NCI-H446 treated with DMSO at 0.1 percent for 48 hours (cell line): ENCODE data around the gene ANAPC4.

Experiments
- DNase-seq: peaks from one replicate; lab custom pipeline; 2025; lab: John Stamatoyannopoulos, UW

Gene ANAPC4

GRCh38 chr4:25378437-25378743 lies 1.3 kb downstream of the ANAPC4 start:
- DNase-seq = no peak

DNA sequence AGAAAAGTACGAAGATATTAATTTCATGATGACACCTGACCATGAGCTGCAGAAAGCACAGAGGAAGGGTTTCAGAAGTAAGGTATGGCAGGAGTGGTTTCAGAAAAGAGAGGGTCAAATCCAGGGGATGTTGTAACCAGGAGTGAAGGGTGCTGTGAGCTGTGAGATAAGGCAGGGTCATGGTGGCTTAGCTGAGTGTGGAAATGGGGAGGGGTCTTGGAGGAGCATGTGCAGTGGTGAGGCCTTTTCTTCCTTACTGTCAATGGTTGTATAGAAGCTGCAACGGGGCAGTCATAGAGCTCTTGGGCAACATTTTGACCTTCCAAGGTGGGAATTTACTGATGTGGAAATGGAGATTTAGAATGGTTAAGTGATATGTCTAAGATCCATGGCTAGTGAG lies 2.5 kb downstream of the ANAPC4 start:
- DNase-seq = no peak

DNA sequence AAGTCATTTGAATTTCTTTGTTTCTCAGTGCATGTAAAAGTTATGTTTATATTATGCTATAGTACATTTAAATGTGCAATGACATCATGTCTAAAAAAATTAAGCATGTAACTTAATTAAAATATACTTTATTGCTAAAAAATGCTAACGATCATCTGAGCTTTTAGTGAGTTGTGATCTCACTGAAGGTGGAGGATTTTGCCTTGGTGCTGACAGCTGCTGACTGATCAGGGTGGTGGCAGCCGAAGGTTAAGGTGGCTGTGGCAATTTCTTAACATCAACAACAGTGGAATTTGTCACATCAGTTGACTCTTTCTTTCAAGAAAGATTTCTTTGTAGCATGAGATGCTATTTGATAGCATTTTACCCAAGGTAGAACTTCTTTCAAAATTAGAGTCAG lies 6.6 kb downstream of the ANAPC4 start:
- DNase-seq = no peak

DNA sequence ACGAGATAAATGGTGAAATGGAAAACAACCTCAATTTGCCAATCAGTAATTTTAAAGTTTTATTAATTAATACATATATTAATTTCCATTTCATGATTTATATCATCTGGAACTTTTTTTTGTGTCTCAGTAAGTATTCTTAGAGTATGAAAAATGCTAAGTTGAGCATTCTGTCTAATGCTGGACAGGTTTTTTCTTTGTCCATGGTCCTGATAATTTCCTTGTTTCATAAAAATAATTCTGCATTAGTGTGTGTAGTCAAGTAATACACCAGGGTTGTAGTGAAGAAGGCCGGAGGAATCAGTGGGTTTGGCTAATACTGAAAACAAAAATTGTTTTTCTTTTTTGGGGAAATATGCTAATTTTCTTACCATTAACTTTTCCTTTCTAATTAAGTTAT lies 9.9 kb downstream of the ANAPC4 start:
- DNase-seq = no peak

GRCh38 chr4:25397305-25397704 lies 20.2 kb downstream of the ANAPC4 start:
- DNase-seq = no peak

DNA sequence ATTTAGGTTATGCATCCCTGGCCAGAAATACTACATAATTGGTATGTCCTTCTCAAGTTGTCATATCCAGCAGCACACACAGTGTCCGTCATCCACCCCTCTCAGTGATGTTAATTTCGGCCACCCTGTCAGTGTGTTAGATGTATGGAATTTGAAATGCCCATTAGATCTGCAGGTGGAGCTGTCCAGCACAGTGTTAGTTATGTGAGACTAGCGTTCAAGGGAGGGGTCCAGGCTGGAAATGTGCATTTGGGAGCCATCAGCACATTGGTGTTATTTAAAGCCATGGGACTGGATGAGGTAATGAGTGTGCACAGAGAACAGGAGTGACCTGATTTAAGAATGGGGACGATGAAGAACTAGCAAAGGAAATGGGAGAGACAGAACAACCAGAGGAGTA lies 22.4 kb downstream of the ANAPC4 start:
- DNase-seq = no peak

DNA sequence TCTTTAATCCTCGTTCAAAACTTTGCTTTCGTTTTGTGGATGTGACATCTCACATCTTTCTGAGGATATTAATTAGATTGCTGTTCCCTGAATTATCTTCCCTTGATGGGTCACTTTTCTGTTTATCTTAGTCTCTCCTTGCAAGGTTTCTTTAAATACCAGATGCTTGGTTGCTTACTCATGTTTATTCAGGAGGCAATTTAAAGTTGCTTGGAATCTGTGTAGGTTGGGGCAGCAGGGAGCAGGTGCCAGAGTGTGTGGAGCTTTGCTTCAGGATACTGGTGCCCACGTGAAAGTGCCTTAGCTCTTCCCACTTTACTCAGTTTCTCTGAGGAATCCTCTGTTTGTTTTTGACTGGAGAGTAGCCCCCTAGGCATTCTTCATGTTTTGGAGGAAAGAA lies 24.0 kb downstream of the ANAPC4 start:
- no peak for DNase-seq

DNA sequence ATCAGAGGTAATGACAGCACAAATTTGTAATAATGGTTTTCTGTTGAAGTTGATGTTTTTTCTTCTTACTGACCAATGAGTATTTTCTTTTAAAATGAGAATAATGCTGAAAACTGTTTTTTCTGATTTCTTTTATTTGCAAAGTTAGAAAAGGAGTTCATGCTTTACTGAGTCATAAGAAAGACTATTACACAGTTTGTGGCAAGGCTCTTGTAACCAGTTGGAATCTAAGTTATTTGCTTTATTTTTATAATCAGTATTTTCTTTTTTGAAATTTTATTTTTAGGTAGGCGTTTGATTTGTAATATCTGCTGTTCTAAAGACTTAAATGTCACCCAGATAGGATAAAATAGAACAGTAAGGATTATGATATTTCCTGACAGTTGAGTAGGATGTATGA lies 25.5 kb downstream of the ANAPC4 start:
- no peak for DNase-seq

DNA sequence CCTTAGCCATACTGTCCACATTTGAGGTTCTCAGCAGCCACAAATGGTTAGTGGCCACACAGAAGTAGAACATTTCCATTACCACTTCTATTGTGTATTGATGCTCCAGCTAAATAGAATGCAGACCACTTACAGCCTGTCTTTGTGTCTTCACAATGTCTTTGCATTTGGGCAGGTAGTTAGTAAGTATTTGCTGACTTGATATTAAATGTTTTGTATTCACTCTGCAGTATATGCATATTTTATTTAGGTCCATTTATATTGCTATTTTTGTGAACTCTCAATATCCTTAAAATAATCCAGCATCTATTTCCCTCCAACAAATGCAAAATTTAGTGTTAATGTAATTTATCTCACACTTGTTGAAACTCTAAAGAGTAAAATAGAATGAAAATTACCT lies 26.6 kb downstream of the ANAPC4 start:
- no peak for DNase-seq

DNA sequence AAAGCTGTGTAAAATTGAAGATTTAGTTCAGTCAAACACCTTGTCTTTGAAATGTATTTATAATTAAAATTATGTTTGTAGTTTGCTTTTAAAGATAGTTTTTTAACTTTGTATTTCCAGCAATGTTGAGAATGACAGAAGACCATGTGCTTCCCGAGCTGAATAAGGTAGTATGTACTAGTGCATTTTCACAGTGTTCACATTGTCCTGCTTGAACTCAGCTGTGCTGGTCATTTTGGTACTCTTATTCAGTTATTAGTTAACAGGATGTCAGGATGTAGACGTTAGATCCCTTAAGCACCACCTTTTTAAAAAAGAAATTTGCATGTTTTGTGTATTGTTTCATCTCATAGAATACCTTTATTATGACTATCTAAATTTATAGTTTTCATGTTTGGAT lies 28.4 kb downstream of the ANAPC4 start:
- no peak for DNase-seq

DNA sequence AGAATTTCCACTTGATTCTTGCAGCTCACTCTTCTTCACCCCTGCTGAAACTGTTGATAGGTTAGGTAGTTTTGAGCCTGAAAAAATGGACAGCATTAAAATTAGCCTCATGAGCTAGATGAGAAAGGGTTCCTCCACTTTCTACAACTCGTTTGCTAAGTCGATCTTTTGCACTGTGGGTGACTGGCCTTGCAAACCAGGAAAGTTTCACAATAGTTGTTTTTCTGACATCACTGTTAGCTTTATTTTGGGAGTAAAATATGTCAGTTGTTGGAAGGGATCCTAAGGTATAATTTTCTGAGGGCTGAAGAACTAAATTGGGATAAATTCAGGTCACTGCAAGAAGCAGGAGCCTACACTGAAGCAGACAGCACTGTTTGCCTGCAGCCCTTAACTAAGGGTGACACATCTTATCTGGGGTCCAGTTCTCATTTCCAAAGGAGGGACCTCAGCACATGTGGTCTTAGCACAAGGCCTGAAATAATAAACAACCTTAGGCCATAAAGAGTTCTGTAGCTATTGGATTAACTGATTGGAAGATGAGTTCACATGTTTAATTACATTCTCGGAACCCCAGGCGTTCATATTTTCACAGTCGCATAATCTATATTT lies 29.1 kb downstream of the ANAPC4 start:
- DNase-seq = no peak

GRCh38 chr4:25410820-25411529 lies 33.9 kb downstream of the ANAPC4 start:
- DNase-seq = no peak

DNA sequence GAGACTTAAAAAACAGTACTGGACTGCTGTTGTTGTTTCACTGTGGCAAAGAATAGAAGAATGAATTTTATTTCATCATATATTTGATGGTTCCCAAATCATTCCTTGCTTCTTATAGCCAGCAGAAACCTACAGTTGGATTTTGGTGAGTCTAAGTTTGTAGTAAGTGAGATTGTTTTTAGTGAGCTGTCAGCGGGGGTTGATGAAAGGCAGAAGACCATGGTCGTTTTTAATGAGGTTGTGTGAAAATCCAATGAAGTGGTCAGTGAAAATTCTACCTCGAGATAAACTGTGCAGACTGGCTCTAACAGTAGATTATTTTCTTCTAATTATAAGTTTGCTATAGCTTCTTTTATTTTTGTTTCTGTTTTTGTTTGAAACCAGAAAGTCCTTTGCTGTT lies 36.2 kb downstream of the ANAPC4 start:
- DNase-seq = no peak

GRCh38 chr4:25417014-25417413 lies 40.0 kb downstream of the ANAPC4 start:
- DNase-seq = no peak

- no peak for DNase-seq
Measured at GRCh38 chr4:25420931-25421330, 43.9 kb downstream of the ANAPC4 start.

DNA sequence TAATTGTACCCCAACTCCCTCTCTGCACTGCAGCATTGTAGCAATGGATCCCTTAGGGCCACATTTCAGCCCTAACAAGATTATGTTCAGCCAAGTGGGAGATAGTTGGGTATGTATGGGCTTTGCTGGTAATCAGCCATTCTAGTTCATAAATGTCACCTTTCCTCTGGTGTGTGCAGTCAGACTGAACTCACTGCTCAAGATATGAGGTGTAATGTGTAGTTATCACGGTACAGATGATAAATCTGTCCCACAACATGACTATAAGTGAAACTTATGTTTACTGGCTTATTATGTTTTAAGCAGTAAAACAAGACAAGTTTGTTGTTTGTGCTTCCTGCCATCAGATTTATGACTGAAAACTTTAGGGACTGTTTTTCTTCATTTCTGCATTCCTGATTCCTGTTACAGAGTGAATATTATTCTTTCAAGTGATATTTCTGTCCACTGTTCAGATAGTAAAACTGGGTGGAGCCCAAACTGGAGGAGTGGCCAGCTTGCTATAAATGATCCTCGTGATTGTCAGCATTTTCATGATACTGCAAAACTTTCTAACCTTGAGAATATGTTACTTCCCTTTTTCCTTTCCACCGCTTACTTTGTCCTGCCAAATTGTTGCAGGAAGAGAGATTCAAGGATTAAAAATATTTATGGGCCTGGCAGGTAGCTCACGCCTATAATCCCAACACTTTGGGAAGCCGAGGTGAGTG lies 44.9 kb downstream of the ANAPC4 start:
- DNase-seq = no peak

GRCh38 chr4:25423548-25423947 lies 46.5 kb downstream of the ANAPC4 start:
- DNase-seq = no peak

DNA sequence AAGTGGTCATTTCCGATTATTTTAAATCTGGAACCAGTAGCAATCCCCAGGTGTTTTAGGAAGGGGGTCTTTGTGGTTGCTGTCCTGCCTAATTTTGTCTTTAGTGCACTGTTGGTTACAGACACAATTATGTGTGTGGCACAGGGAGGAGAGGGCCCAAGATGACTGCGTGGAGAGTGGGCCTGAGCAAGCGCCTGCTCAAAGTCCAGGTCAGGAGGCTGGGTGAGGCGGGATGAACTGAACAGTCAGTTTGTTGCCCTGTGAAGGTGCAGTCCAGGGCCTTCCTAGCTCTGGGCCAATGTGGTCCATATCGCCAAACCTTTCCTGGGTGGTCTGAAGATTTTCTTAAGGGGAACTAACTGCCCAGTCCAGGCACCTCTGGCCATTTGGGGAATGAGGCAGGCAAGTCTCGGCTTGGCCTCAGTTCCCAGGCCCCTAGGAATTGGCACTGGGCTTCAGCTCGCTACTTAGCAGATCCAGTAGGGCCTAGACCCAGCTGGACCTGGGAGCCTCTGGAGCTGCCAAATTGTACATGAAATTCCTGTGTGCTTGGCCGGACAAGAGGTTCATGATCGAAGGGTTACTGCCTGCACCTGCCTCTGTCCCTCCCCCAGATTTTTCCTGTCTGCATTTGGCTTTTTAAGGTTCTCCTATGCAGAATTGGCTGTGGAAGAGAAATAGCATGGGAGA lies 47.6 kb downstream of the ANAPC4 start:
- DNase-seq = no peak

GRCh38 chr4:25425361-25425760 lies 48.3 kb downstream of the ANAPC4 start:
- DNase-seq = no peak

DNA sequence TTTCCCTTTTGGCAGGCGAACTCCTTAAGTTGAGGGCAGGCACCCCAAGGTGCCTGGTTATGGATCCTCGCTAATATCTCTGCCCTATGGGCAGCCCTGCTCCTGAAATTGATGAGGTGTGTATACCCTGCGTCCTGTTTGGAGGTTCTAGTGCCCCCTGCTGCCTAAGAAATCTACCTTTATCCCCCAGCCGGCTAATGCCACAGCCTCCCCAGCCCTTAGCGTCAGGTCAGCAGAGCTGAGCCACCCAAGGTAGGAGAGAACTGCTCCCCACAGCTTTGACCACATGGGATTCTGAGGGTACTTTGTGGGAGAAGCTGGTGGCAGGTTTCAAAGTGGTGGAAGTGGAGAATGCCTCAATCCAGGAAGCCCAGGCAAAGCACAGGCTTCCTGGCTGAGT lies 50.8 kb downstream of the ANAPC4 start:
- DNase-seq = no peak

DNA sequence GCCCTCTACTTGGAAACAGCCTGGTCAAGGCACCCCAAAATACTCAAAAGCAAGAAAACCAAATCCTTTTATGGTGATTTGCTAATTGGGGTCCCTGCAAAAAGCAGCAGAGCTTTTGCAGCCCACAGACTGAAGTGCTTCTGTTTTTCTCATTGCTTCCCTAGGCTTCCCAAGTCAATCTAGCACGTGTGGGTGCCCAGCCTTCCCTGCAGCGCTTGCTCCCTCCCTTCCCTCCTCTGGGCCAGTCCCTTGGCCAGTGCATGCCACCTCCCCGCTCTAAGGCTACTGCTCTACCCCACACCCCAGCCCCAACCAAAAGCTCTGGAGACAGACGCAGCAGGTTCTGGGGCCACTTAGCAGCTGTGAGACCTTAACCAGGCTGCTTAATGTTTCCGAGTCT lies 53.6 kb downstream of the ANAPC4 start:
- no peak for DNase-seq

DNA sequence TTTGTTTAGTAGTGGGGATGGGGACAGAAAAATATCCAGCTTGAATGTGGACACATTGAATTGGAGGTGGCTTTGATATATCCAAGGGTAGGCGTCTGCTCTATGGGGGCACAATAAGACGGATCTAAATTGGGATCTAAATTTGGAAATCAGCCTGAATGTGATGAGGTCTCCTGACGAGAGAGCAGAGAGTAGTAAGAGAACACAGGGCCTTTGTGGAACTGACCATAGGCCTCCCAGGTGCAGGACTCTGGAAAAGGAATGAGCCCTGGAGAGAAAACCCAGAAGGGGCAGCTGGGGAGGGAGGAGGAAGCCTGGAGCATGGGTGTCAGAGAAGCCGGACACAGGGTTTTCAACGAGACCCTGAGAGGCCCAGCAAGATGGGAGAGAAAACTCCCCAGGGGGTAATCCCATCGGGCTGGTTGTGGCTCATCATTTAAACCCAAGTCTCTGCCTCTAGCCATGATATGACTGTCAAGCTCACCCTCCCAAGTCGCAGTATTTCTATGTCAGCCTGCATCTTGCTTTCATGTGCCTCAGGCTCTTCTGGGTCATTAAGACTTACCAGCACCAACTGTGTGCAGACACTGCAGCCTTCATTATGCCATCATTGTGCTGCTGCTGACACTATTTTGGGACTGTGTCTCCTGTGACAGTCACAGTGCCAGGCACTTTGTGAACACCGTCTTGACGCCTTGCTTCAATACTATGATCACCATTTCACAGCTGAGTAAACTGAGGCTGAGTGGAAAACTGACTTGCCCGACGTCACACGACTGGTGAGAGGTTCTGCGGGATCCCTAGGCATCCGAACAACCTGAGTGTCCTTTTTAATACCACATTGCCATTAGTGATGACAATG lies 57.1 kb downstream of the ANAPC4 start:
- DNase-seq = no peak
